NCI-H748 treated with DMSO at 0.1 percent for 48 hours (cell line): ENCODE data around the gene HIGD1A.

Source experiments
- DNase-seq: peaks from one replicate; lab custom pipeline; 2025; lab: John Stamatoyannopoulos, UW

Gene HIGD1A

DNA sequence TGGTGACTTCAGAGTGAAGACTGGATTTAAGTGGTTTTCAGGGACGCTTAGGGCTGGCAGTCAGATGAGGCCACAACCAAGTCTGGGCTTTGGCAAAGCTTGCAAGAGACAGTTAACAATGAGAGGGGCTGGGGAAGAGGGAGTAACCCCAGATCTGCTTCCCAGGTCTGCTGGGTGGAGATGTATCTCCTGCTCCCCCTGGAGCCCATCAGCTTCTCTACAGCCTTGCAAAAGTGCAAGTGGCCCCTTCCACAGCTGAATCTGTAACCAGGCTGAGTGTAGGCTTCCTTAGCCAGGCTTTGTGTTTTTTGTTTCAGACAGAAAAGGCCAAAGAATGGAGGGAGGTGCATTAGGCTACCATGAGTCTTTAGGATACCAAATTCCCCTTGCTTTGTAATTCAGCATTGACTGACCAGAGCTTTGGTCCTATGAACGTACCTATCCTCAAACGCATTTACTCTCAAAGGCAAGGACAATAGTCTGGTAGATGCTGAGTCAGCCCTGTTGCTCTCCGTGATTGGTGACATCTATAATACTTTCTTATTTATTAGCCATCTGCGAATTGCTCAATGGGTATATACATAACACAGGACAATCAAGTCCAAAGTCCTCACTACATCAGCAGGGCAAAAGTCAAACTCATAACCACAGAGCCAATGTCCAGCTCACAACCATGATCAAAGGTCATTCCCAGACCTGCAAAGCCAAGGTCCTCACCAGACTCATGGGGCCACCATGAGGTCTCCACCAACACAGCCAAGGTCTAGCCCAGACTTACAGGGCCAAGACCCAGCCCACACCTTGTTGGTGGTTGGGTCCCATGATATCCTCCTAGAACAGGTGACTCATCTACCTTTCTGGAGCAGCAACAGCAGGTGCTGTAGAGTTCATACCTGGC is 48.4 kb downstream of the HIGD1A start:
- DNase-seq, result no peak

DNA sequence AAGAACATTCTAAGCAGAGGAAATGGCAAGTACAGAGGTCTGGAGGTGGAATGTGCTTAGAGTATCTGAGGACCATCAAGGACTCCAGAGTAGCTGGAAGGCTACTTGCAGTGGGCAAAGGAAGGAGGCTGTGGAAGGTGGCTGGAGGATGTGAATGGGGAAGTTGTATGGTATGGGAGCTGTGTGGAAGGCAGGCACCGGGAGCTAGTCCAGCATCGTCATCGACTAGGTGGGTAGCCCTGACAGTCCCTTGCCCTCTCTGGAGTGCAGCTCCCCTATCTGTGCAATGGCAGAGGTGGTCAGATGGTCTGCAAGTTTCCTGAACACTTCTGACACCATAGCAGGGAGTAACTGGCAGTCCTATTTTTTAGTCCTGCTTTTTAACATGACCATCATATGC is 50.5 kb downstream of the HIGD1A start:
- no peak for DNase-seq

DNA sequence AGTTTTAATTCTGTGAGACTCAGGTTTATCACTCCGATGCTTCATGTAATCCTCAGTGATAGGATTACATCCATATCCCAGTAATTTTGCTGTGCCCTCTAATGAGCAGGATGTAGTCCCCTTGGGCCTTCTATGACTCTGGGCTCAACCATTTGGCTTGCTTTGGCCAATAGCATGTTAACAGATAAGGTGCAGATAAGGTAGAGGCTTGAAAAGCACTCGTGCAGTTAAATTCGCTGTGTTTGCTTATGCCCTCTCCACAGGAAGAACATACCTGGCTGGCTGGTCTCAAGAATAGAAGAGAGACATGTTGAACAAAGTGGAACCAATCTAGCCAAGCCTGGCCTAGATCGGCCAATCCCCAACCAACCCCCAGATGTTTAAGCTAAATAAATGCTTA is 51.3 kb downstream of the HIGD1A start:
- DNase-seq, result no peak

DNA sequence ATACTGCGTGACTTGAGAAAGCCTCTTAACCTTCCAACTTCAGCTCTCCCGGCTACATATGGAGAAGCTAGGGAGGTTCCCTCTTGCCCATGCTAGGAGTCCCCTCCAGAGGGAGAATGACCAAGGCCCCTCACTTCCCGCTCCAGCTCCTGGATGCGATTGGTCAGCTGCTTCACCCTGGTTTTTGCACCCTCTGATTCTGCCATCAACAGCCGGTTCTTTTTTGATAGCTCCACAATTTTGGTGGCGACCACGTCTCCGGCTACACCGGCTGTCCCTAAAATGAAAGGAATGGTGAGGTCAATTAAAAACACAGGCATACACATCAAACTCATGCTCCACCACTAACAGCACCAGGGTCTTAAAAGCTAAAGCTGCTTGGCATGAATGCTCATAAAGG is 51.8 kb downstream of the HIGD1A start:
- DNase-seq, result no peak

DNA sequence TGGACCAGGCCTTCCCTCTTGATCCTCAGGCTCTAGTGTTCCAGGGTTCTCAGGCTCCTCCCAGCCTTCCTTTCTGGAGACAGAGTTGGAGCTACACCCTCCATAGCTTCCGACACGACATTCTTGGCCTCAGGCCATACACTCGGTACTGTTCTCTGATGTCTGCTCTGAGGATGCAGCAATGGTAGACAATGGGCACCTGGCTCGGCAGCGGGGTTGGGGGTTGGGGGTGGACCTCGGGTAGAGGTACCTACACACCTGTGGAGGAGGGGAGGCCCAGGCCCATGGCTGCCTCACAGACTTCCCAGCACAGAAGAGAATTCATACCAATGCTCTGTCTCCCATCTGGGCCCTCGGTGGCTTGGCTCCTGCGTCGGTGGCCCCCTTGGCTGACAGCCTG is 52.7 kb downstream of the HIGD1A start:
- DNase-seq, result no peak

DNA sequence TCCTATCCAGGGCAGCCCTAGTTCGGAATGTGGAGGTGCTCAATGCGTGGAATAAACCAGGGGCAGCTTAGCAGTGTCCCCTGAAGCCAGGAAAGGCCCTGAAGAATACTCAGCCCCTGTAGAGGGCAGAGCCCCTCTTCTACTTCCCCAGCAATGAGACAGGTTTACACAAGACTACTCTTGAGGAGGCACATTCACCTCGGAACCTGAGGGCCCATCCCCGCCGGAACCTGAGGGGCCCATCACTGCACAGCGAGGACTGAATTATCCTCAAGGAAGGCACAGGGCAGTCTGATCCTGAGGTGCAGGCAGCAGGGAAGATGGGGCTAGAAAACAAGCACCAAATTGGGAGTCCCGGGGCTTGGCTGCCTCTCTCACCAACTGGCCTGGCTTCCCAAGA is 53.5 kb downstream of the HIGD1A start:
- DNase-seq, result no peak

DNA sequence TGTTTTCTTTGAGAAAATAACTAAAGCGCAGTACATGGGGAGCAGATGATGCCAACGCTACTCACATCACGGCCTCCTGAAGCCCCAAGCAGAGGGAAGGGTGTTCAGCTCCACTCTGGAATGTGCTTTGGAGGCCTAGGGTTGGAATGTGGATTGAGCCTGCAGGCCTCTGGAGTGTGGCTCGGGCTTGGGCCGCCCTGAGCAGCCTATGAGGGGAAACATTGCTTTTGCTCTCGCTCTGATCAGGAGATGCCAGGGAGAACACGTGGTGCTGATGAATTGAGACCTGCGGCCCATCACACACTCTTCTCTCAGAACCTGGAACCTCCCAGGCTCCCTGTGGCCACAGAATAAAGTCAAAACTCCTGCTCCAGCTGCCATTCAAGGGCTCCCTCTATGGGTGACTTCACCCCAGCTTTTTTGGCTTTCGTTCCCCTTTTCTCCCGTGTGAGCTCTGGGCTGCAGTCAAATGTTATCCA is 54.5 kb downstream of the HIGD1A start:
- no peak for DNase-seq

DNA sequence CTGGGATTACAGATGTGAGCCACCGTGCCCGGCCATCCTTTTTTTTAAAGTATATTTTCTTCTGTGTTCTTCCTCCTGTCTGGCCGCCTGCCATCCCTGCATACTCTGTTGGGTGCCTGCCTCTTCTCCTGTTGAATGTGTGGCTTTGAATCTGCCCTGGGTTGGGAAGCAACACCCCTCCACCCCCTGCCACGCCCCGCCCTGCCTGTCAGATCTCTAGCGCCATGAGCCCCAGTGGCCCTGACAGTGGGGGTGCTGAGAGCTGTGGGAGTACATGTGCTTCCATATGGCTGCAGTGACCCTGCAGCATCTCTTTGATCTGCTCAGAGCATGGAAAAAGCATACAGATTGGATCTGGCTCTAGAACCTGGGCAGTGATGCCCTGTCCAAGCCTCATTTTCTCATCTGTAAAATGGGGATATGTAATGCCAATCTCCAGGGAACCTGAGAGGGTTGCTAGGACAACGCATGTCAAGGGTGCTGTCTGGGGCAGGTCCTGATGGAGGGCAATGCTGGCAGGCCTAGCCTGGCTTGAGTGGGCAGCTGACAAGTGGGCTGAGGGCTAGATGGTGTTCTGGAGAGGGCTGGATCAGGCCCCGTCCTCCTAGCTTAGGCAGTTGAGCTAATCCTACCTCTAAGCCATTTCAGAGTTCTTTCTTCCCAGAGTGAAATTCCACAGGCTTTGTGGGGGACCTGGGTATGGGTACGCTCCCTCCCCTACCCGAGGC is 55.1 kb downstream of the HIGD1A start:
- no peak for DNase-seq

DNA sequence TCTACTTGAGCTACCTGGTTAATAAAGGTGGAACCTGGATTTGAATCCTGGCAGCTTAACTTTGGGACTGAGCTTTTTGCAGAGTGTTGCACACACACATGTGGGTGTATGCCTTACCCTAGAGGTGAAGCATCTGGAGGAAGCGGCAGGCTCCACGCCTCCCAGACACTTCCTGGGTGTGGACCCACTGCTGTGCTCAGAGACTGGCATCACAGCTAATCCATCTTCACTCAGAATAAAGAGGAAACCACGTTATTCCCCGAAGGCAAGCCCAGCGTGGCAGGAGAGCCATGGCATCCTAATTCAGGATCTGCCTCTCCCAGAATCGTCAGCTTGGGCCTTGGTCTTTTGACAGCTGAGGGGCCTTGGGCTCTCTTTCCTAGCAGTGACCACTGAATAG is 56.7 kb downstream of the HIGD1A start:
- no peak for DNase-seq

DNA sequence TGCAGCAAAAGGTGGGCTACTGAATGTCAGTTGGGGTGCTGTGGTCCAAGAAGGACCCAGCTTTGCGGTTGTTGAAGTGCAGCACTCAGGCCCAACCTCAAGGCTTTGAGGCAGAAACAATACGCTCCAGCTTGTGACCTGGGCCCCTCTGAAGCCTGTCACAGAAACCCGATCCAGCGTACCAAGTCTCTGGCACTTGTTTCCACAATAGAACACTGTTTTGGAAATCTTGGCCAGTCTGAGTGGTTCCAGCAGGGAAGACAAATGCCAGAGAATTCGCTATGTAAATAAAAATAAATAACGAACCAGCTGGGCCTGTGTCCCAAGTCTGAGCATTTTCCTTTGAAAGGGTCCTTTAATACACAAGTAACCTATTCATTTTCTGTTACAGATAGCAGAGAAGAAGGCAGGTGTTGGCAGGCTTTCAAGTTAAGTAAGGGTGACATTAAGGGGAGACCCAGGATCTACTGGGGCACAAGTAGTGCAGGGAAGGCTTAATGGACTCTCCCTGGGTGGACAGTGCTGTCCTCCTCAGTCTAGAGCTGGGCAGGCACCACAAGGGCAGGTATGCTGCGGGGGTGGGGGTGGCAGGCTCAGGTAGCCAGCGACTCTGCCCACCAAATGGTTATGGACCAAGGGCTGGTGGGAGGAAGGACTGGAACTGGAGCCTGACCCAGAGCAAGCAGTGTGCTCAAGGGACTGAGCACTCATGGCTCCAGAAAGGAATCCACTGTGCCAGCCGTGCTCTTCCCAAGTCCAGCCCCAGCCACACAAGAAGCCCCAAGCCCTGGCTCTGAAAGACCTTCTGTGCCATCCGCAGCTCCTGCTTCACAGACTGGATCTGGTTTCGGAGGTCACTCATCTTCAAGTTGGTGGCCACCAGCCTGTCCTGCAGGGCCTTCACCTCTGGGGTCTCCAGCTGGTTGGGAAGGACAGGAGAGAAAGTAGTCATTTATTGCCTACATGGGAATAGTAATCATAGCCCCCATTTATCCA is 57.5 kb downstream of the HIGD1A start:
- no peak for DNase-seq

DNA sequence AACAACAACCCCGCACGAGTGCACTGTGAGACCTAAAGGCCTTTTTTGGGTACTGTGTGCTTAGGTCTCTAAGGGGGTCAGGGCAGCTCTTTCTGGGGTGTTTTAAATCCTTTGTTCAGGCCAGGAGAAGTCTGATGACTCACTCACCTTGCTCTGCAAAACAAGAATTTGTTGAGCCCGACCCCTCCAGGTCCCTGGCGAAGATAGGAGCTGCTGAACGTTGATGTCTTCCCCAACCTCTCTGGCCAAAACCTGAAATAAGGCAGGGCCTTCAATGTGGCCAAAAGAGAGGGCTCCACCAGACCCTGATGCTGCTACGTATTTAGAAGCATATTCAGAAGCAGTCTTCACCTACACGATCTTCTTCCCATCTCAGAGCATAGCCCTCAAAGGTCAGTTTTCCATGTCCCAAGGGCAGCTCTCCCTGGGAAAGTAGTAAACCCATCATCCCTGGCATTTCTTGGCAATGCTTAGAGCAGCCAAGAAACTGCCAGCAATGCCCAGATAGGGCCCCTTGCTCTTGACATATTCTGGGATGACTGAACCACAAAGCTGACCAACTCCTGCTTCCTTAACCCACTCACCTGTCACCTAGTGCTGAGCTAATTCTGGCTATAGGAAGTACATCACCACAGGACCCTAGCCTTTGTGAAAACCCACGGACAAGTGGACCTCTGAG is 58.4 kb downstream of the HIGD1A start:
- DNase-seq, result no peak

DNA sequence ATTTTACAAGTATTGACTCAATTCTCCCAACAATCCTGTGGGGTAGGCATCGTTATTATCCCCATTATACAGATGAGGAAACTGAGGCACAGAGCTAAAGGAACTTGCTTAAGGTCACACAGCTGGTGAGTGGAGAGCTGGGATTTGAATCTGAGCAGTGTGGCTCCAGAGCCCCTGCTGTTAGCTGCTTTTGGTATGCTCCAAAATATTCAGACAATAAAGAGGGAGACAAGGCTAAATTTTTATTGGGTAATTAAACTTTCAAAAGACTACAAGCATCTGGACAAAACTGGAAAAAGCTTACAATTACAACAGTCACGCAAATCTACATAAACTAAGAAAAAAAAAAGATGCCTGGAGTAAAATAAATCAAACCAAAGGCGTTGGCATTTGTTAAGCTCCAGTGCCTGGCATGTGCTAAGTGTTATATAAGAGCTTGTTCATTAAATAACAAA is 59.0 kb downstream of the HIGD1A start:
- no peak for DNase-seq

DNA sequence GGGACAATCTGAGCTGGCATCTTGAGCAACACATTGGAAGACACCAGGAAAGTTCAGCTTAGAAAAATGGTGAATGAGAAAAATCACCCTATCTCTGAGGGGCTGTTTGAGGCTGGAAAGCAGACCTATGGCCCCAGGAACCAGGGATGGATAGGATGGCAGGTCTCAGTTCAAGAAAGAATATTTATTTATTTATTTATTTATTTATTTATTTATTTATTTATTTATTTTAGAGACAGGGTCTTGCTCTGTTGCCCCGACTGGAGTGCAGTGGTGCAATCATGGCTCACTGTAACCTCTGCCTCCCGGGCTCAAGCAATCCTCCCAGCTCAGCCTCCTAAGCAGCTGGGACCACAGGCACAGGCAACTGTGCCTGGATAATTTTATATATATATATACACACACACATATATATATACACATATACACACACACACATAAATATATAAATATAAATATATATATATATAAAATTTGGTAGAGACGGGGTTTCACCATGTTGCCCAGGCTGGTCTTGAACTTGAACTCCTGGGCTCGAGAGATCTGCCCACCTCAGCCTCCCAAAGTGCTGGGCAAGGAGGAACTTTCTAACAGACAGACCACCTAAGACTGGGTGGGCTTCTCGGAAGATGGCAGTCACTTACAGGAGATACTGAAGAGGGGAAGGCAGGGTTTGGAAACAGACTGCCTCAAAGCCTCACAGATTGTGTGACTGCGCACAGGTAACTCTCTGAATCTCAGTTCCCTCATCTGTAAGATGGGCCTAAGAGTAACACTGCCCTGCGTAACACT is 60.9 kb downstream of the HIGD1A start:
- no peak for DNase-seq

DNA sequence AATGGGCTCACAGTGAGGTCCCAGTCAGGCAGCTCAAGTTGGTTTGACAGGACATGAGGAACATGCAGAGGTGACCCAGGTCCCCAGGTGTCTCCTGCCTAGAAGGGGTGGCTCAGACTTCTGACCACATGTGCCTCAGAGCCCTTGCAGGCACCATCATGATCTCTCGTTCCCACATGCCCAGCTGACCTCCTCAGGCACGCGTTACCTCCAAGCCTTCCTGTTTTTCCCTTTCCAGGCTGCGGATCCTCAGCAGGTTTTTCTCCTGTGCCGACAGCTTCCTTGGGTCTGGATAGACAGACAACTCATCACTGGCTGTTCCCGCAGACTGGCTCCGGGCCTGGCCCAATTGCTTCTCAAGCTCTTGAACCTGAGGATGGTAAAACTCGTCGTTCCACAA is 61.6 kb downstream of the HIGD1A start:
- DNase-seq, result no peak

DNA sequence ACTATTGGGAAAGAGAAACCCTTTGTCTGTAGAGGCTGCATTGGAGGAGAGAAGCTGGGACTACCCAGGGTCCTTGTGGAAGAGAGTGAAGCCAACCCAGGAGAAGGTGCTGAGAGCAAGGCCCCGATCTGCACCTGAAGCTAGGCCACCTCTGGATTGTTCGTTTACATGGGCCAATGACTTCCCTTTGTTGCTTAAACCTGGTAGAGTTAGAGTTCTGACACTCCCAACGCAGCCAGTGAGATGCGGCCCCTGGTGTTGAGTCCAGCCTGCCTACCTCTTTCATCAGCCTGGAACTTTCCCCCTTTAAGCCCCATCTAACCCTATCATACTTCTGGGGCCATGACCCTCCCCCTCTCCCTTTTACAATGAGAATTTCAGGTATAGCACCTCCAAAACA is 62.0 kb downstream of the HIGD1A start:
- DNase-seq, result no peak

DNA sequence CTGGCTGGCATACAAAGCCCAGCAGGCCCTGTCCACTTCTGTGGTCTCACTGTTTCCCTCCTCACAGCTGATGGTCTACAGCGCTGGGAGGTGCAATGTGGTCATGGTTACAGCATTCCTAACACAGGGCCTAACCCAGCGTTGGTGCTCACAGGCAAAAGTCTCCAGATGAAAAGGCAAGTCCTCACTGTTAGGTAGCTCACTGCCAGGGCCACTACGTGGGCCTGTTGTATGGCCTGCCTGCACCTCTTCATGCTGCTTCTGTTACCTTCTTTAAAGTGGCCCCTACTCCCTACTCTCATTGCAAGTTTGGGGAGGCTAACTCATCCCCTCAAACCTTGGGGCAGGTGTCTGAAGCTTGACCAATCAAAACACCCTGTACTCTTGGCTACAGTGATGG is 62.5 kb downstream of the HIGD1A start:
- no peak for DNase-seq

DNA sequence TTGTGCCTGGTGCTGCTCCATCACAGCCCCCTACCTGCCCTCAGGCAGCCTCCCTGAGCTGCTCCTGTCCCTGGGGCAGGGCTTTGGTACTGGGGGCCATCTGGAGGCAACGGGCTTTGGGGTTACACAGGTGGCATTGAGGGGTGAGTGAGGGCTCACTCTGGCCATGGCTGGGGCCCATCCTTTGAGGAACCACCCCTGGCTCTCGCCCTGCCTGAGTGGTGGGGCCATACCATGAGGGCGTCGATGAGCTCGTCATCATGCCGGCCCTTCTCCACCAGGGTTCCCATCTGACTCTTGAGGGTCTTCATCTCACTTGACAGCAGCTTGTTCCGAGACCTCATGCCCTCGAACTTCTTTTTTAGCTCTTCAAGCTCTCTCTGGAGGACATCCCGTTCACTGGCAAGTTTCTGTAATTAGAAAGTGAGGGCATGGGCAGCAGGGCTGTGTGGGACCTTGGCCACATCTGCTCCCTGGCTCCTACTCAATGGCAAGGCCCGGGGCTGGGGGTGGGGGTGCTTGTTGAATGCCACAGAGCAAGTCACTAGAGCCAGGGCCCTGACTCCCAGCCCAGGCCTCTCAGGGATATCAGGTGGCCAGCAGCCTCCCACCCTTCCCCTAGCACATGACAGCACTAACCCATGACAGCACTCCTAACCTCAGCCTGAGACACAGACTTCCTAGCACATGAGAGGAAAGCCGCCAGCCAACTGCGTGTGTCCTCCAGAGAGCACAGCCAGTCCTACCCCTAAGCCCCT is 64.7 kb downstream of the HIGD1A start:
- DNase-seq, result no peak

DNA sequence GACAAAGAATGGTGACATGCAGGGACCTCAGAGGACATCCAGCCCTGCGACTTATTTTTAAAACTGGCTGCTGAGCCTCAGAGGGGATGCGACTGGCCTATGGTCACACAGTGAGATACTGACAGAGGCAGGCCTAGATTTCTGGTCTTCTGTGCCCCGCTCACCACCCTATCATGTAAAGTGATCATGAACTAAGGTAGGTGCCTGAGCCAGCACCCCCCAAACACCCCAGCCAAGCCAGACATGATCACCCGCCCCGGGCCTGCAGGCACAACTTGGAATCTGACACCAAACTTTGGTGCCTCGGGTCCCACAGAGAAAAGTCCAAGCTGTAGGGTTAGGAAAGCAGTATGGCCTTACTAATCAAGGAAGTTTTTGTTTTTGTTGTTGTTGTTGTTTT is 67.8 kb downstream of the HIGD1A start:
- no peak for DNase-seq

DNA sequence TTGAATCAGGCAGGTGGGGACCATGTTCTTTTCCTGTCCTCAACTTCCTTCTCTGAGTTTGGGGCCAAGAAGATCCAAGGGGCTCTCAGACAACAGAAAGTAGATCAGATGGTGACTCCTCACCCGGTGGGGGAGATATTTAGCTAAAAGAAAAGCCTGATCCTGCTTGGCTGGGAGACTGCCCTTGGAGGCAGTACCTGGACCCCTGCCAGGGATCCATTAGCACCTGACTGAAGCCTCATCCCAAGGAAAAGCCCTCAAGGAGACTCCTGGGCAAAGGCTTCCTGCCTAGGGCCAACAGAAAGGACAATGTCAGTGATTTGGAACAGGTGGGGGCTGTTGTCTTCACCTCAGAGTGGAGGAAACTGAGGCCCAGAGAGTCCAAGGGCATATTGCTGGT is 68.2 kb downstream of the HIGD1A start:
- no peak for DNase-seq

DNA sequence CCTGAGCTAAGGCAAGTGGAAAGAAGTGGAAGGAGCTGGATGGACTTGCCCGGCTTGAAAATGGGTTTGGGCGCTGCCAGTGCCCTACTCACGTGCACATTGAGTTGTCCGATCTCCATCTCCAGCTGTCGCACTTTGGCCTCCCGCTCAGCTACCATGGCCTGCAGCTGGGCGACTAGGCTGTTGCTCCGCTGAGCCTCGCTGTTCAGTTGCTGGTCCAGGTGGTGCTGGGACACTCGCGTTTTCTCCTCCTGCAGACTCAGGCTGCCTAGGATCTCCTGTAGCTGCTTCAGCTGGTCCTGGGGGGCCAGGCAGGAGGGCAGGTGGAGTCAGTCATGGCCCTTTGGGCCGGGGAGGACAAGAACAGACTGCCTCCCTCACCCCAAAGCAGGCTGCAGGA is 68.7 kb downstream of the HIGD1A start:
- DNase-seq, result no peak
